HFF-Myc (cell line): Measurements from ENCODE around the gene EVI2B.
"Not testable (repeated sequence)": the region's sequence is repeated elsewhere in the genome, so short reads cannot be mapped to it uniquely, and the experiment has no call there.

Source experiments
- DNase-seq: peaks from one replicate; pipeline ENCODE4 v3.0.0-alpha.2; 2011; ENCODE audit warnings: low read depth; ENCODE audit errors: extremely low read depth
- H3K4me3 ChIP-seq: replicated peaks from 2 replicates; pipeline ENCODE4 v1.5.1; 2011; ENCODE audit warnings: low read depth, mild to moderate bottlenecking, control low read depth, low read length
- TF ChIP-seq, protein P1 (sequence below): IDR thresholded peaks from 2 replicates; pipeline ENCODE4 v1.5.1; 2012; ENCODE audit warnings: mild to moderate bottlenecking, low read depth, low read length, control low read depth; ENCODE audit errors: missing control alignments

EVI2B gene, protein sequence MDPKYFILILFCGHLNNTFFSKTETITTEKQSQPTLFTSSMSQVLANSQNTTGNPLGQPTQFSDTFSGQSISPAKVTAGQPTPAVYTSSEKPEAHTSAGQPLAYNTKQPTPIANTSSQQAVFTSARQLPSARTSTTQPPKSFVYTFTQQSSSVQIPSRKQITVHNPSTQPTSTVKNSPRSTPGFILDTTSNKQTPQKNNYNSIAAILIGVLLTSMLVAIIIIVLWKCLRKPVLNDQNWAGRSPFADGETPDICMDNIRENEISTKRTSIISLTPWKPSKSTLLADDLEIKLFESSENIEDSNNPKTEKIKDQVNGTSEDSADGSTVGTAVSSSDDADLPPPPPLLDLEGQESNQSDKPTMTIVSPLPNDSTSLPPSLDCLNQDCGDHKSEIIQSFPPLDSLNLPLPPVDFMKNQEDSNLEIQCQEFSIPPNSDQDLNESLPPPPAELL

DNA sequence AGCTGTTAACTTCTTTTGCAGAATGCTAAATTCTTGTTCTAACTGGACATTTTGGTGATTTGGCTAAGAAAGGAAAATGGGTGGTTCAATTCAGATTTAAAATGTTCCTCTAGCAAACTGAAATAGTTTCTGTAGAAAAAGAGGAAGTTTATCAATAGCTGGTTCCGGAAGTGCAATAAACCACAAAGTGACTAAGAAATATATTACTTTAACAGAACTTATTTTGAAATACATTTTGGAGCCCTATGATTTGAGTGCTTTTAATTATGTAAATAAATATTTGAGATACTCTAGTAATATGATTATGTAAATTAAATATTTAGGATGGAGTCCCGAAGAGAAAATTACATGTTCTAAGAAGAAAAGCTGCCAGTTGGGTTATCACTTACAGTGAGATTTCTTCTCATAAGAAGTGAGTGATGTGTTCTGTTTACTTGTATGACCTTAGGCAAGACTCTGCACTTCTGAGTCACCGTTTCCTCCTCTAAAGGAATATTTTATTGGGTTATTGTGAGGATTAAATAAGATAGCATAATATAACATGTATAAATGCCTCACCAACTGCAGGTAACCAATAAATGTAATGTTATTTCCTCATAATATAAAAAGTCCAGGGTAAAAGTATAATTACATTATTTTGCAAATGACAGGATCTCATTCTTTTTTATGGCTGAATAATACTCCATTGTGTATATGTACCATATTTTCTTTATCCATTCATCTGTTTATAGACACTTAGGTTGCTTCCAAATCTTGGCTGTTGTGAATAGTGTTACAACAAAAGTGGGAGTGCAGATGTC, at the start of gene EVI2B:
EVI2B (minus strand) TSS at position 73 of the 800 bp plus-strand sequence. CDS start 8,445 bp downstream, outside the sequence.
- TF ChIP-seq, protein P1, sequence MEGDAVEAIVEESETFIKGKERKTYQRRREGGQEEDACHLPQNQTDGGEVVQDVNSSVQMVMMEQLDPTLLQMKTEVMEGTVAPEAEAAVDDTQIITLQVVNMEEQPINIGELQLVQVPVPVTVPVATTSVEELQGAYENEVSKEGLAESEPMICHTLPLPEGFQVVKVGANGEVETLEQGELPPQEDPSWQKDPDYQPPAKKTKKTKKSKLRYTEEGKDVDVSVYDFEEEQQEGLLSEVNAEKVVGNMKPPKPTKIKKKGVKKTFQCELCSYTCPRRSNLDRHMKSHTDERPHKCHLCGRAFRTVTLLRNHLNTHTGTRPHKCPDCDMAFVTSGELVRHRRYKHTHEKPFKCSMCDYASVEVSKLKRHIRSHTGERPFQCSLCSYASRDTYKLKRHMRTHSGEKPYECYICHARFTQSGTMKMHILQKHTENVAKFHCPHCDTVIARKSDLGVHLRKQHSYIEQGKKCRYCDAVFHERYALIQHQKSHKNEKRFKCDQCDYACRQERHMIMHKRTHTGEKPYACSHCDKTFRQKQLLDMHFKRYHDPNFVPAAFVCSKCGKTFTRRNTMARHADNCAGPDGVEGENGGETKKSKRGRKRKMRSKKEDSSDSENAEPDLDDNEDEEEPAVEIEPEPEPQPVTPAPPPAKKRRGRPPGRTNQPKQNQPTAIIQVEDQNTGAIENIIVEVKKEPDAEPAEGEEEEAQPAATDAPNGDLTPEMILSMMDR = no peak
- DNase-seq = peak; percentile 6
- no peak within 1 kb of the TSS for H3K4me3 ChIP-seq

DNA sequence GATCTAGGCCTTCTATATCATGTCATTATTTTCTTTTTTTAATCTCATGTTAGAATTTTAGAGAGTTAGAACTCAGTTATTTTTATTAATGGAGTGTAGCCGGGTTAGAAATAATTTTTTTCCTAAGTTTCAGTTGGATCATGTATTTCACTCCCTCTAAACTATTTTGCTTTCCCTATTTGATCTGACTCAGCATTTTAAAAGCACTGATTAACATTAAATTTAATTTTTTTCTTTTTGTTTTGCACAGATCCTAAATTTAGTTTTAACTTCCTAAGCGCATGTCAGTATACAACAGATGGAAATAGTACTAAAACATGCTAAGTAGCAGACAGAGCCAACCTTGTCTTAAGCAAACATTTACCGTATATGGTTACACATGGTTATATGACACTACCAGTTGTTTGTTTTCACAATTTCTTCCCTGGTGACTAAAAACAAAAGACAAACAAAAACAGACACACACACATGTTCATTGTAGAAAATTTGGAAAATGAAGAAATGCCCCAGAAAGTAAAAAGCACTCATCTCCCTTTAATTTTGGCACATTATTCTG, 44.1 kb upstream of the EVI2B start:
- TF ChIP-seq, protein P1 = no peak
- no peak overlapping the region for H3K4me3 ChIP-seq
- no peak for DNase-seq

DNA sequence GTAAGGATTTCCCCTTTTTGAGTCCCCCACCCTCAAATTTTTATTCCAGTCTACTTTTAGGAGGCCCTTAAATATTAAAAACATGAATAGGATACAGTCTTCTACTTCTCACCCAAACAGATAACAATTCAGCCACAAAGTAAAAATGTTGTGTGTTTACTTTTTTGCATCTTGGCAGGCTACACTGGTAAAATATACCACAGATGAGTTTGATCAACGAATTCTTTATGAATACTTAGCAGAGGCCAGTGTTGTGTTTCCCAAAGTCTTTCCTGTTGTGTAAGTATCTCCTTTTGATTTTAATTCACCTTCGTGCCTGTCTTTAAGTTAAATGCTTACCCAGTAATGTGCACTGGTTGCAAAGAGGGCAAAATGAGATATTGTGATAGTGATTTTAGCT, 43.2 kb upstream of the EVI2B start:
- no peak for DNase-seq
- H3K4me3 ChIP-seq = no peak overlapping the region
- TF ChIP-seq, protein P1 = no peak

DNA sequence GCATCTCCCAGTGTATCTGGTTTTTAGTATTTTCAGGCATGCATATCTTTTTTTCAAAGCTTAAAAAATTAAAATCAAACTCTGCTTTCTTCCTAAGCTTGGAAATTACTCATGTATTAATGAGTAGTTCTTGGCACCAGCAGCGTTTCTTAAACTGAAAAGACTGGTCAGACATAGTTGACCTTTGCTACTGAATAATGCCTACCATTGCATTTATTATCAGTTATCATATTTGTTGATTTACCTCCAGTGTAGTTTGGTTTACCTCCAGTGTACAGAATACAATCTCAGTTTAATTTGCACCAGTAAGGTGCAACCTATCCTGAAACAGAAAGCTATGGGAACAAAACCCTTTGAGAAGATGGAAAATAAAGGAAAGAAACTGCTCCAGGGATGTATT, 42.1 kb upstream of the EVI2B start:
- DNase-seq = no peak
- TF ChIP-seq, protein P1 = no peak
- no peak overlapping the region for H3K4me3 ChIP-seq

DNA sequence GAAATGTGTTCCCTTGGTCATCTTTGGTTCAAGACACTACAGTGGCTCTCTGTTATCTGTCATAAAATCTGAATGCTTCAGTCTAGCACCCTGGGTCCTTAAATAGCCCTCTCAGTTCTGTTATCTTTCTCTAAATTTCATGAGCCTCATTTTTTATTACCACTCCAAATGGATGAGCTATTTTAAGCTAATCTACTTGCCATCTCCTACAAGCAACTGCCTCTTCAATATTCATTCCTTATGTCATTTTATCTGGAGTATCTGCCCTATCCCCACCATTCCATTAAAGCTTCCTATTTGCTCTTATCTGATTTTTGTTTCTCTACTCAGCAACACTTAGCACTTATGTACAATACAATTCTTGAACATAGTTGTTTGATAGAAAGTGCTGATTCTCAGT, 35.6 kb upstream of the EVI2B start:
- DNase-seq = no peak
- TF ChIP-seq, protein P1 = no peak
- H3K4me3 ChIP-seq = no peak overlapping the region

DNA sequence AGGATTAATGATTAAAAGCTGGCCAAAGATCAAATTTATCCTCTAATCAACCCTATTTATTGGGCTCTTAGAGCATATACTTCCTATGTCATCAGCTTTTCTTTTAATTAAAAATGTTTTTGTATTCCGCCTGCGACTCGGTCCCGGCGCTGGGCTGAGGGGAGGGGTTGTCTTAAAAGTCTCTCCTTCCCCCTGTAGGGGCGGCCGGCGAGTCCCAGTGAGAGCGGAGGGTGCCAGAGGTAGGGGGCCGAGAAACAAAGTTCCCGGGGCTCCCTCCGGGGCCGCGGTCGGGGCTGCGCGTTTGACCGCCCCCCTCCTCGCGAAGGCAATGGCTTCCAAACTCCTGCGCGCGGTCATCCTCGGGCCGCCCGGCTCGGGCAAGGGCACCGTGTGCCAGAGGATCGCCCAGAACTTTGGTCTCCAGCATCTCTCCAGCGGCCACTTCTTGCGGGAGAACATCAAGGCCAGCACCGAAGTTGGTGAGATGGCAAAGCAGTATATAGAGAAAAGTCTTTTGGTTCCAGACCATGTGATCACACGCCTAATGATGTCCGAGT, 31.4 kb upstream of the EVI2B start:
- H3K4me3 ChIP-seq, DNase-seq: not testable (repeated sequence)
